A673 (cell line): ENCODE measurements around the gene STRBP. TPM values are rescaled to one million over a fixed set of nuclear protein-coding genes. Genes with fewer than 3 reads are reported as not detected.

Experiments used
- BruUV-seq: library from RNA; stranded (reverse); fragments of 400-500 nt; replicated peaks from 2 replicates; lab custom pipeline; 2021; lab: Mats Ljungman, UMichigan
- CTCF ChIA-PET: fragments of 300-600 bp; sonication (Branson Sonifier 250); formaldehyde crosslinking; loops from one replicate; lab custom pipeline; 2022; ENCODE audit warnings: antibody characterized with exemption; lab: Charles Lee
- POLR2A ChIA-PET: fragments of 300-600 bp; sonication (Branson Sonifier 250); formaldehyde crosslinking; loops from one replicate; lab custom pipeline; 2022; ENCODE audit warnings: antibody characterized with exemption; ENCODE audit not compliant: low non-redundant PET; lab: Charles Lee
- DNase-seq: peaks from one replicate; pipeline ENCODE4 v3.0.0-alpha.2; 2015; ENCODE audit warnings: low spot score
- H3K27ac ChIP-seq: fragments of 200-600 bp; sonication (generic); 2 replicates; pipeline ENCODE4 v1.5.1; 2016; ENCODE audit warnings: mixed run types, low read depth, mild to moderate bottlenecking, mixed read lengths, antibody characterized with exemption, low read length; ENCODE audit not compliant: poor library complexity, severe bottlenecking
- H3K27me3 ChIP-seq: fragments of 200-600 bp; sonication (generic); replicated peaks from 2 replicates; pipeline ENCODE4 v1.6.1; 2017; ENCODE audit warnings: mixed run types, low read depth, mild to moderate bottlenecking, mixed read lengths, antibody characterized with exemption, low read length; ENCODE audit not compliant: insufficient read depth, poor library complexity
- H3K36me3 ChIP-seq: fragments of 200-600 bp; sonication (generic); 2 replicates; pipeline ENCODE4 v1.6.1; 2016; ENCODE audit warnings: mixed run types, mild to moderate bottlenecking, mixed read lengths, antibody characterized with exemption, low read length; ENCODE audit not compliant: insufficient read depth, poor library complexity, severe bottlenecking
- H3K4me1 ChIP-seq: fragments of 200-600 bp; sonication (generic); 2 replicates; pipeline ENCODE4 v1.6.1; 2017; ENCODE audit warnings: mixed run types, mild to moderate bottlenecking, mixed read lengths, antibody characterized with exemption, low read length; ENCODE audit not compliant: insufficient read depth, poor library complexity, severe bottlenecking
- H3K4me3 ChIP-seq: fragments of 200-600 bp; sonication (generic); 2 replicates; pipeline ENCODE4 v1.5.1; 2016; ENCODE audit warnings: low read depth, mixed run types, mild to moderate bottlenecking, mixed read lengths, low read length; ENCODE audit not compliant: poor library complexity, severe bottlenecking
- H3K9me3 ChIP-seq: fragments of 200-600 bp; sonication (generic); 2 replicates; pipeline ENCODE4 v1.6.1; 2016; ENCODE audit warnings: mixed run types, low read depth, mild to moderate bottlenecking, mixed read lengths, antibody characterized with exemption, low read length; ENCODE audit not compliant: poor library complexity, severe bottlenecking
- EZH2 ChIP-seq: fragments of 200-600 bp; sonication (generic); IDR thresholded peaks from 2 replicates; pipeline ENCODE4 v1.6.1; 2017; ENCODE audit warnings: borderline replicate concordance, low read depth, mild to moderate bottlenecking, mixed read lengths, antibody characterized with exemption, low read length; ENCODE audit not compliant: poor library complexity, severe bottlenecking
- intact Hi-C: fragments of 100-400 bp; cut with micrococcal nuclease; formaldehyde crosslinking; loops from one replicate; pipeline ENCODE4 v1.10.0; 2022; ENCODE audit not compliant: unreplicated experiment
- total RNA-seq: library from RNA; stranded (reverse); gene quantifications from 2 replicates; pipeline ENCODE4 v1.2.3, GENCODE V29; 2021
- TF ChIP-seq, protein P1 (sequence below): fragments of 300-800, 200-600 bp; sonication (generic); conservative IDR thresholded peaks from 2 replicates; pipeline ENCODE4 v1.5.1; 2017; ENCODE audit warnings: low read depth, mild to moderate bottlenecking, antibody characterized with exemption, low read length, moderate library complexity, mixed read lengths

STRBP gene
- total RNA-seq, 1 experiment from 2014 or later, result 79.4 TPM

GRCh38 chr9:123218831-123219230 lies 49.6 kb downstream of the STRBP start:
- H3K27ac ChIP-seq, result no peak overlapping the region
- DNase-seq, result no peak
- no peaks in the 10 kb centered on the region for H3K9me3 ChIP-seq
- CTCF ChIA-PET, result no interaction called here
- TF ChIP-seq, protein P1, sequence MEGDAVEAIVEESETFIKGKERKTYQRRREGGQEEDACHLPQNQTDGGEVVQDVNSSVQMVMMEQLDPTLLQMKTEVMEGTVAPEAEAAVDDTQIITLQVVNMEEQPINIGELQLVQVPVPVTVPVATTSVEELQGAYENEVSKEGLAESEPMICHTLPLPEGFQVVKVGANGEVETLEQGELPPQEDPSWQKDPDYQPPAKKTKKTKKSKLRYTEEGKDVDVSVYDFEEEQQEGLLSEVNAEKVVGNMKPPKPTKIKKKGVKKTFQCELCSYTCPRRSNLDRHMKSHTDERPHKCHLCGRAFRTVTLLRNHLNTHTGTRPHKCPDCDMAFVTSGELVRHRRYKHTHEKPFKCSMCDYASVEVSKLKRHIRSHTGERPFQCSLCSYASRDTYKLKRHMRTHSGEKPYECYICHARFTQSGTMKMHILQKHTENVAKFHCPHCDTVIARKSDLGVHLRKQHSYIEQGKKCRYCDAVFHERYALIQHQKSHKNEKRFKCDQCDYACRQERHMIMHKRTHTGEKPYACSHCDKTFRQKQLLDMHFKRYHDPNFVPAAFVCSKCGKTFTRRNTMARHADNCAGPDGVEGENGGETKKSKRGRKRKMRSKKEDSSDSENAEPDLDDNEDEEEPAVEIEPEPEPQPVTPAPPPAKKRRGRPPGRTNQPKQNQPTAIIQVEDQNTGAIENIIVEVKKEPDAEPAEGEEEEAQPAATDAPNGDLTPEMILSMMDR, result no peak
- TF ChIP-seq EZH2, result no peak
- no peaks in the 10 kb centered on the region for H3K36me3 ChIP-seq
- H3K27me3 ChIP-seq, result no peaks in the 10 kb centered on the region
- peaks cover 10% of the 10 kb centered on the region for H3K4me1 ChIP-seq
- no peak overlapping the region for H3K4me3 ChIP-seq
- intact Hi-C loops, result no loop called here
- BruUV-seq, result no TSS peak
- POLR2A ChIA-PET, result no interaction called here

DNA sequence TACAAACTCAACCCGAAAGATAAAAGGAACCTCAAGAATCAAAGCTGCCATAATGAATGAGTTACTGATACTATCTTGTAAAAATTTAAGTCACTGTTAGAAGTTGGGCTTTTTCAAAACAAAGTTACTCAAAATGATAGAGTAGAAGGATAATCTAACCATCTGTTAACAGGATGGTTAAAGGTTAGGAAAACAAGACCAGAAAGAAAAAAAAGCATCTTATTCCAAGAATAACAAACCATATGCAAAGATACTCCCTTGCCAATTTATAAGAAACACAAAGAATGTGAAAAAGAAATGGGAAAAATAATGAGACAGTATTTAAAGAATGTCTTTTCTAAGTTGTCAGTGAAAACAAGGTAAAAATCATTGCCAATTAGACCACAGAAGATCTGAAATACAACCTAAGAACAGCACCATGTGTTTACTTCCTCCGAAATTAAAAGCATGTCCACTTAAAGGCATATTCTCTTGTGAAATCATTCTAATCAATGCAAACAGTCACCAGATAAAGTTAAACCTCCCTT lies 51.2 kb downstream of the STRBP start:
- no TSS peak for BruUV-seq
- no peaks in the 10 kb centered on the region for H3K27me3 ChIP-seq
- H3K4me3 ChIP-seq, result no peak overlapping the region
- H3K36me3 ChIP-seq, result no peaks in the 10 kb centered on the region
- intact Hi-C loops, result no loop called here
- ChIA-PET POLR2A (no interaction called here), CTCF (no interaction called here)
- H3K9me3 ChIP-seq, result no peaks in the 10 kb centered on the region
- DNase-seq, result no peak
- H3K27ac ChIP-seq, result no peak overlapping the region
- TF ChIP-seq, protein P1, result no peak
- TF ChIP-seq EZH2, result no peak
- peaks cover 10% of the 10 kb centered on the region for H3K4me1 ChIP-seq

GRCh38 chr9:123216251-123216797 lies 52.1 kb downstream of the STRBP start:
- CTCF ChIA-PET, result interaction anchor here (0.6 kb wide), 1 partner anchor 11 kb away, joined by 3 read pairs; no protein-coding TSS in a partner anchor
- H3K4me3 ChIP-seq, result no peak overlapping the region
- BruUV-seq, result no TSS peak
- H3K9me3 ChIP-seq, result no peaks in the 10 kb centered on the region
- no peak for TF ChIP-seq EZH2
- TF ChIP-seq, protein P1, result no peak
- DNase-seq, result no peak
- H3K27me3 ChIP-seq, result no peaks in the 10 kb centered on the region
- intact Hi-C loops, result no loop called here
- POLR2A ChIA-PET, result no interaction called here
- no peak overlapping the region for H3K27ac ChIP-seq
- H3K36me3 ChIP-seq, result no peaks in the 10 kb centered on the region
- H3K4me1 ChIP-seq, result peaks cover 10% of the 10 kb centered on the region
